Stimulated activated CD4-positive, alpha-beta T cell treated with anti-CD3 and anti-CD28 coated beads, Interleukin-15, amount 100 ng/mL, for 24 hours (primary cell): ENCODE data around the gene DRD5.

Experiments
- DNase-seq: peaks from one replicate; pipeline ENCODE4 v3.0.0-alpha.2; 2020

DRD5 gene

DNA sequence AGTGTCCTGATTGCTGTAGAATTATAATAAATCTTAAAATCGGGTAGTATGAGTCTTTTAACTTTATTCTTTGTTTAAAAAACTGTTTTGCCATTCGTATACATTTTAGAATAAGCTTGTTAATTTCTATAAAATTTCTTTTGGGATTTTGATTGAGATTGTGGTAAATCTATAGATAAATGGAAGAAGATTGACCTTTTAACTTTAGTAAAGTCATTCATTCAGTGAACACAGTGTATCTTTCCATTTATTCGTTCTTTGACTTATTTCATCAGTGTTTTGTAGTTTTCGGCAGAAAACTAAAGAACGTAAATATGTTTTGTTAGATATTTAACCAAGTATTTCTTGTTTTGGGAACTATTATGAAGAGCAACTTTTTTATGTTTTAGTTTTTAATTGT, 38.9 kb downstream of the DRD5 start:
- DNase-seq, result no peak

DNA sequence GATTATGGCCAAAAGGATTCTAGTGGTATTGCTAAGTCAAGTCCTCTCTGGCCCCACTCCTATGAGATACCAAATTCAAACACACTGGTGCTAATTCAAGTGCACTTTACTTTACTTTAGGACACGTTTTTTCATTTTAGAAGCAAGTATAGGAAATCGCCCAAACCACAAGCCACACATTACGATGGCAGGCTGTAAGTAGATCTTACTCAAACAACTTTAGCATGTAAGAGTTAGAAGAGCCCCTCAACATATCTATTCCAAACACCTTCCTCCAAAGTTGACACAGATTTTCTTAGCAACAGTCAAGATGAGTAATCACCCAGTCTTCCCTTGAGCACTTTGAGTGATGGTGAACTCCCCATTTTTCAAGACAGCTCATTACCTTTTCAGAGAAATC, 43.6 kb downstream of the DRD5 start:
- DNase-seq, result no peak

DNA sequence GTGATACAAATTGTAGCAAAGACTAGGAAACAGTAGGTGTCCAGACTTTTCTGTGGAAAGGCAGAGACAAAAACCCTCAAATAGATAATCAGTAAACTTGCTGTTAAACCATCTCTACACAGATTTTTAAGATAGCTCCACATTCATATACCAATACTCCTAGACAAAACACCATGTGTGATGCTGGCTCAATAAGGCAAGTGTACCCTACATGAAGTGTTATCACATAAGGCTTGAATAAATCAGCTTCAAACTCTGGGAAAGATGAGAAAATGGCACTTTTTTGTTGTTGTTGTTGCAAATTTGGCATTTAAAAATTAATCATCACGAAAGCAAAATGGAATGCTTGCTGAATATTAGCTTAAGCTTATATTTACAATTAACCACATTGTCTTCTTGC, 45.1 kb downstream of the DRD5 start:
- DNase-seq, result no peak

DNA sequence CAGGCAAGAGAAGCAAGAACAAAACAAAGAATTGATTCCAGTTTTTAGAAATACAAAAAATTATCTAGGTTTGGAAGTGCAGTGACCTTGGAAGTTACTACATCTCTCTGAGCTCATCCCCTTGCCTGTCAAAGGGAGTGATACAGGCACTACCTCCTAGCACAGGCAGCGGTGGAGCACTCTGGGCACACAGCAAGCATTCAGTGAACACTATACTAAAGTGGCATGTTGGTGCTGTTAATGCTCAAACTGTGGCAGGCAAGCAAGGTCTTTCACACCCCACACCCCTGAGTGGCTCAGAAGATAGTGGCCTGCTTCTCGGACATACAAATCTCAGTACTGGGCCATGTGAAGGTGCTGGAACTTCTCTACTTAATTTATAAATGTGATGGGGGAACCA, 51.2 kb downstream of the DRD5 start:
- no peak for DNase-seq

DNA sequence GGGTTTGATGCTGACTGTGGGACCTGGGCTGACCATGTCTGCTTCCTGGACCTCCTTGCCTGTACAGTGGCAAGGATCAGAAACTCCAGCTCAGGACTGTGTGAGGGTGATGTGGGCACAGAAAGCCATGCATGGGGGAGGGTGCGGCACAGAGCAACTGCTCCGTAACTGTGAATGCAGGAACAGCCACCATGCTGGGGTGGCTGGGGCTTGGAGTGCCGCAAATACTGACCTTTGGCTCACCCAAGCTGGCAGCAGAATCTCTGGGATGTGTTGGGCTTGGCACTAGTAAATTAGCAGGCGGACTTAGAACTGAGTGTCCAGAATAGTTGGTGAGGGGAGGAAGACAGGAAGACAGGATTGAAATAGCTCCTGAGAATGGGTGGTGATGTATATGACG, 52.0 kb downstream of the DRD5 start:
- no peak for DNase-seq
